GM12801 (cell line): ENCODE results near the gene DOCK11.

Source experiments
- CTCF ChIP-seq: IDR thresholded peaks from one replicate; pipeline ENCODE4 v1.5.1; 2011; ENCODE audit warnings: control low read depth; ENCODE audit not compliant: insufficient read length; ENCODE audit errors: extremely low read depth

Gene DOCK11

GRCh38 chrX:118506805-118507480, 11.3 kb downstream of the DOCK11 start:
- TF ChIP-seq CTCF: no peak

- no peak for TF ChIP-seq CTCF
Measured at GRCh38 chrX:118507766-118508165, 12.2 kb downstream of the DOCK11 start.

- TF ChIP-seq CTCF: no peak
Measured at GRCh38 chrX:118508221-118508620, 12.6 kb downstream of the DOCK11 start.

GRCh38 chrX:118508635-118509034, 13.0 kb downstream of the DOCK11 start:
- TF ChIP-seq CTCF: no peak

- no peak for TF ChIP-seq CTCF
Measured at GRCh38 chrX:118510111-118510510, 14.5 kb downstream of the DOCK11 start.

- TF ChIP-seq CTCF: no peak
Measured at GRCh38 chrX:118513120-118513898, 17.7 kb downstream of the DOCK11 start.

GRCh38 chrX:118519411-118520215, 24.0 kb downstream of the DOCK11 start:
- TF ChIP-seq CTCF: no peak
